ENCODE results near the gene ARL13B.

DNA sequence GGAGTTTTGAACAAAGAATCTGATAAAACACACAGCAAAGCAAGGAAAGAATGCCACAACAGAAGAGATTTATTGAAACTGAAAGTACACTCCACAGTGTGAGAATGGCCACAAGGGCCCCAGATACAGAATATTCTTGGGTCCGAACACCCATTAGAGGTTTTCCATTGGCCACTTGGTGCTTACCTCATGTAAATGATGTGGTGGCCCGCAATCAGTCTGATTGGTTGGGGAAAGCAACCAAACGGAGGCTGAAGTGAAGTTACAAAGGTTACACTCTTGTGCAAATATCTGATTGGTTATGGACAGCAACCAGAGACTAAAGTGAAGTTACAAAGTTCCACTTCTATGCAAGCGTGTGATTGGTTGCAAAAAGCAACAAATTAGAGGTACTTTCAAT lies 103.3 kb downstream of the ARL13B start:
- TF ChIP-seq USF2 (IDR thresholded peaks at IDR 0.05; ENCODE audit: low read depth, low read length) (no peak), USF2 (CRISPR knock-in tag; IDR thresholded peaks at IDR 0.05; ENCODE audit: borderline replicate concordance) (no peak), MEIS2 (CRISPR knock-in tag; IDR thresholded peaks at IDR 0.05) (no peak), ZNF337 (CRISPR knock-in tag; IDR thresholded peaks at IDR 0.05; ENCODE audit: borderline replicate concordance, low read depth) (no peak), GABPA (IDR thresholded peaks at IDR 0.05; ENCODE audit: low read depth, low read length) (no peak), GABPA (CRISPR knock-in tag; IDR thresholded peaks at IDR 0.05; ENCODE audit: low read depth) (no peak), MIER3 (CRISPR knock-in tag; IDR thresholded peaks at IDR 0.05; ENCODE audit: borderline replicate concordance) (no peak)
